ENCODE measurements around the gene RAD51B.

DNA sequence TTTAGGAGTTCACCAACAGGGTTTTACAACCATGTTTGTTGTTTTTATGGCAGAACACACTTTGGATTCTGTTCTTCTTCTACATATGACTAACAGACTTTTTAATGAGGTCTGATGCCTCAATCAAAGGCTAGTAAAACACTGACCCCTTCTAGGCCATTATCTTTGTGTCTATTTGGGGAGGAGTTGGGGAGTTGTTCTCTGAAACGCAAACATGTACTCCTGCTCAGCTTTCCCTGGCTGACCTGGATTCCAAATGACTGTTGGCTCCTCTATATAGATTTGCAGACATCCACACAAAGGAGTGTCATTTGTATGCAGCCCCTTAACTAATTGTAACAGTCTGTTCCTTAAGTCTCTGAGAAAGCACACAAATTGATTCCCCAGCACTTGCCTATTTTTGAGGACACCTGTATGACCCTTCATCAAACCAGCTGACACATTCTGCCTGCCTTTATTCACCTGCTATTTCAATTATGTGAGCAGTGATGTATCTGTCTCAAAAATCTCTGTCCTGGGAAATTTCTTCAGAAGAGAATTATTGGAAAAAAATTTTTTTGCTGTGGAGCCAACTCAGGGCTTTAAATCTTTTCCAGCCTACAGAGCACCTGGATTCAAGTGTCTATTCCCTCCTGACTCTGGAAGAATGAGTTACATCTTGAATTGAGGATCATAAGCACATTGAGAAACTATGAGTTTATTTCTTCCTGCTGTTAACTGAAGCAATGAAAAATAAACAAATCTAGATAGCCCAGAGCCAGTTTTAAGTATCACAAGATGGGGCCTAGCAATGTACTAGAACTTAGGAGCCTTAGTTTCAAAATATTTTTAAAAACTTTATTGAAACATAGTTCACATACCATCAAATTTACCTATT is 417.2 kb downstream of the RAD51B start:
- no peak for TF ChIP-seq CTCF (conservative IDR thresholded peaks at IDR 0.05; ENCODE audit: low read depth, low read length)
- no peak for TF ChIP-seq EZH2 (IDR thresholded peaks at IDR 0.05; ENCODE audit: borderline replicate concordance, low read depth, low read length, poor library complexity, severe bottlenecking)

Measured in A673 (cell line).